Measurements from ENCODE around the gene ADGRL2. TPM values are rescaled to one million over a fixed set of nuclear protein-coding genes. Genes with fewer than 3 reads are reported as not detected.

ADGRL2 gene
- total and polyA plus RNA-seq, 2 experiments from 2014 or later, result 38.2 to 90.3 TPM

DNA sequence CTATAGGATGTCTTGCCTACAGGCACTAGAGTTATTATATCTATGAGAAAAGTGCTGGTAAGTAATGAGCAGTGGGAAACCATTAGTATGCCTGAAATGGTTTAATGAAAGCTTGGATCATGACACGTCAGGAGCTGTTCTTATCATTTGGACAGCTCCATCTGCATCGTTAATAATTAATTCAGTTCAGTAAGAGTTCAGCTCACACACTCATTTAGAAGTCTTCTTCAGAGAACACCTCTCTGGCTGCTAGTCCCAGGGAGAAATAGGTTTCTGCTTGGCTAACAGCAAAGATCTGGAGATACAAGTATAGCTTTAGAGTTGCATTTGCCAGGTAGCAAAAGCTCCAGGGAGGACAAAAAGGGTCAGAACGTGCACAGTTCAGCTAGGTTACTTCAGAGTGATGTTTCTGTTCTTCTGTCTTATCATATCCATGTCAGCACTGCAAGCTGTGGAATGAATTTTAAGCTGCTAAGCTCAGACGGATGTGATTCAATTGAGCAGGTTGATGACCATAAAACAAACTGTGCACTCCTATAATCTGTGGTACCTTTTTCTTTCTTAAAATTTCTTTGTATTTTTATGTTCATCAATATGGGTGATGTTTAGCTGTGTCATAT is 173.6 kb downstream of the ADGRL2 start:
- H3K4me1 Mint-ChIP-seq, result peaks cover 44% of the 10 kb centered on the region
- Histone ChIP-seq H3K27ac (ENCODE audit: low read depth) (no peak overlapping the region), H3F3A (replicated peaks; ENCODE audit: low read depth) (no peaks in the 10 kb centered on the region), H3K4me1 (ENCODE audit: insufficient read depth) (peaks cover 37% of the 10 kb centered on the region), H3K4me3 (no peak overlapping the region), H3K79me2 (replicated peaks; ENCODE audit: insufficient read depth) (no peaks in the 10 kb centered on the region), H3K27me3 (ENCODE audit: insufficient read depth) (no peaks in the 10 kb centered on the region), H2AFZ (no peak overlapping the region), H4K20me1 (replicated peaks; ENCODE audit: insufficient read depth) (no peaks in the 10 kb centered on the region), H3K9me2 (ENCODE audit: insufficient read depth) (no peaks in the 10 kb centered on the region), H3K36me3 (ENCODE audit: insufficient read depth) (0 out of 2 replicates have a peak, but pooled peaks cover 4% of the 10 kb centered on the region), H3K4me2 (no peak overlapping the region)
- DNase-seq (ENCODE audit: low spot score), result no peak
- peaks cover 27% of the 10 kb centered on the region; the same call in 2 of the 3 replicates for H3K36me3 Mint-ChIP-seq (ENCODE audit: low read depth)
- TF ChIP-seq, protein P1, sequence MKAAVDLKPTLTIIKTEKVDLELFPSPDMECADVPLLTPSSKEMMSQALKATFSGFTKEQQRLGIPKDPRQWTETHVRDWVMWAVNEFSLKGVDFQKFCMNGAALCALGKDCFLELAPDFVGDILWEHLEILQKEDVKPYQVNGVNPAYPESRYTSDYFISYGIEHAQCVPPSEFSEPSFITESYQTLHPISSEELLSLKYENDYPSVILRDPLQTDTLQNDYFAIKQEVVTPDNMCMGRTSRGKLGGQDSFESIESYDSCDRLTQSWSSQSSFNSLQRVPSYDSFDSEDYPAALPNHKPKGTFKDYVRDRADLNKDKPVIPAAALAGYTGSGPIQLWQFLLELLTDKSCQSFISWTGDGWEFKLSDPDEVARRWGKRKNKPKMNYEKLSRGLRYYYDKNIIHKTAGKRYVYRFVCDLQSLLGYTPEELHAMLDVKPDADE (IDR thresholded peaks at IDR 0.05), result no peak
- TF ChIP-seq JUNB (IDR thresholded peaks at IDR 0.05; ENCODE audit: unreplicated experiment) (no peak), EZH2 (IDR thresholded peaks at IDR 0.05; ENCODE audit: low read depth, unreplicated experiment) (no peak), ZNF114 (CRISPR knock-in tag; IDR thresholded peaks at IDR 0.05) (no peak), ZNF331 (CRISPR knock-in tag; IDR thresholded peaks at IDR 0.05; ENCODE audit: low read depth) (no peak), STAT1 (IDR thresholded peaks at IDR 0.05; ENCODE audit: unreplicated experiment) (no peak), NANOG (IDR thresholded peaks at IDR 0.05; ENCODE audit: borderline replicate concordance) (no peak), EZH2phosphoT487 (IDR thresholded peaks at IDR 0.05; ENCODE audit: unreplicated experiment) (no peak), POLR2AphosphoS5 (IDR thresholded peaks at IDR 0.05; ENCODE audit: low read depth) (no peak), CREB1 (CRISPR knock-in tag; IDR thresholded peaks at IDR 0.05; ENCODE audit: low read depth) (no peak)
- TF ChIP-seq, protein P2, sequence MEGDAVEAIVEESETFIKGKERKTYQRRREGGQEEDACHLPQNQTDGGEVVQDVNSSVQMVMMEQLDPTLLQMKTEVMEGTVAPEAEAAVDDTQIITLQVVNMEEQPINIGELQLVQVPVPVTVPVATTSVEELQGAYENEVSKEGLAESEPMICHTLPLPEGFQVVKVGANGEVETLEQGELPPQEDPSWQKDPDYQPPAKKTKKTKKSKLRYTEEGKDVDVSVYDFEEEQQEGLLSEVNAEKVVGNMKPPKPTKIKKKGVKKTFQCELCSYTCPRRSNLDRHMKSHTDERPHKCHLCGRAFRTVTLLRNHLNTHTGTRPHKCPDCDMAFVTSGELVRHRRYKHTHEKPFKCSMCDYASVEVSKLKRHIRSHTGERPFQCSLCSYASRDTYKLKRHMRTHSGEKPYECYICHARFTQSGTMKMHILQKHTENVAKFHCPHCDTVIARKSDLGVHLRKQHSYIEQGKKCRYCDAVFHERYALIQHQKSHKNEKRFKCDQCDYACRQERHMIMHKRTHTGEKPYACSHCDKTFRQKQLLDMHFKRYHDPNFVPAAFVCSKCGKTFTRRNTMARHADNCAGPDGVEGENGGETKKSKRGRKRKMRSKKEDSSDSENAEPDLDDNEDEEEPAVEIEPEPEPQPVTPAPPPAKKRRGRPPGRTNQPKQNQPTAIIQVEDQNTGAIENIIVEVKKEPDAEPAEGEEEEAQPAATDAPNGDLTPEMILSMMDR (conservative IDR thresholded peaks at IDR 0.05; ENCODE audit: low read depth in 2 of 2), result no peak
- TF ChIP-seq, protein P3, sequence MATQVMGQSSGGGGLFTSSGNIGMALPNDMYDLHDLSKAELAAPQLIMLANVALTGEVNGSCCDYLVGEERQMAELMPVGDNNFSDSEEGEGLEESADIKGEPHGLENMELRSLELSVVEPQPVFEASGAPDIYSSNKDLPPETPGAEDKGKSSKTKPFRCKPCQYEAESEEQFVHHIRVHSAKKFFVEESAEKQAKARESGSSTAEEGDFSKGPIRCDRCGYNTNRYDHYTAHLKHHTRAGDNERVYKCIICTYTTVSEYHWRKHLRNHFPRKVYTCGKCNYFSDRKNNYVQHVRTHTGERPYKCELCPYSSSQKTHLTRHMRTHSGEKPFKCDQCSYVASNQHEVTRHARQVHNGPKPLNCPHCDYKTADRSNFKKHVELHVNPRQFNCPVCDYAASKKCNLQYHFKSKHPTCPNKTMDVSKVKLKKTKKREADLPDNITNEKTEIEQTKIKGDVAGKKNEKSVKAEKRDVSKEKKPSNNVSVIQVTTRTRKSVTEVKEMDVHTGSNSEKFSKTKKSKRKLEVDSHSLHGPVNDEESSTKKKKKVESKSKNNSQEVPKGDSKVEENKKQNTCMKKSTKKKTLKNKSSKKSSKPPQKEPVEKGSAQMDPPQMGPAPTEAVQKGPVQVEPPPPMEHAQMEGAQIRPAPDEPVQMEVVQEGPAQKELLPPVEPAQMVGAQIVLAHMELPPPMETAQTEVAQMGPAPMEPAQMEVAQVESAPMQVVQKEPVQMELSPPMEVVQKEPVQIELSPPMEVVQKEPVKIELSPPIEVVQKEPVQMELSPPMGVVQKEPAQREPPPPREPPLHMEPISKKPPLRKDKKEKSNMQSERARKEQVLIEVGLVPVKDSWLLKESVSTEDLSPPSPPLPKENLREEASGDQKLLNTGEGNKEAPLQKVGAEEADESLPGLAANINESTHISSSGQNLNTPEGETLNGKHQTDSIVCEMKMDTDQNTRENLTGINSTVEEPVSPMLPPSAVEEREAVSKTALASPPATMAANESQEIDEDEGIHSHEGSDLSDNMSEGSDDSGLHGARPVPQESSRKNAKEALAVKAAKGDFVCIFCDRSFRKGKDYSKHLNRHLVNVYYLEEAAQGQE (IDR thresholded peaks at IDR 0.05; ENCODE audit: unreplicated experiment), result no peak
- TF ChIP-seq, protein P4, sequence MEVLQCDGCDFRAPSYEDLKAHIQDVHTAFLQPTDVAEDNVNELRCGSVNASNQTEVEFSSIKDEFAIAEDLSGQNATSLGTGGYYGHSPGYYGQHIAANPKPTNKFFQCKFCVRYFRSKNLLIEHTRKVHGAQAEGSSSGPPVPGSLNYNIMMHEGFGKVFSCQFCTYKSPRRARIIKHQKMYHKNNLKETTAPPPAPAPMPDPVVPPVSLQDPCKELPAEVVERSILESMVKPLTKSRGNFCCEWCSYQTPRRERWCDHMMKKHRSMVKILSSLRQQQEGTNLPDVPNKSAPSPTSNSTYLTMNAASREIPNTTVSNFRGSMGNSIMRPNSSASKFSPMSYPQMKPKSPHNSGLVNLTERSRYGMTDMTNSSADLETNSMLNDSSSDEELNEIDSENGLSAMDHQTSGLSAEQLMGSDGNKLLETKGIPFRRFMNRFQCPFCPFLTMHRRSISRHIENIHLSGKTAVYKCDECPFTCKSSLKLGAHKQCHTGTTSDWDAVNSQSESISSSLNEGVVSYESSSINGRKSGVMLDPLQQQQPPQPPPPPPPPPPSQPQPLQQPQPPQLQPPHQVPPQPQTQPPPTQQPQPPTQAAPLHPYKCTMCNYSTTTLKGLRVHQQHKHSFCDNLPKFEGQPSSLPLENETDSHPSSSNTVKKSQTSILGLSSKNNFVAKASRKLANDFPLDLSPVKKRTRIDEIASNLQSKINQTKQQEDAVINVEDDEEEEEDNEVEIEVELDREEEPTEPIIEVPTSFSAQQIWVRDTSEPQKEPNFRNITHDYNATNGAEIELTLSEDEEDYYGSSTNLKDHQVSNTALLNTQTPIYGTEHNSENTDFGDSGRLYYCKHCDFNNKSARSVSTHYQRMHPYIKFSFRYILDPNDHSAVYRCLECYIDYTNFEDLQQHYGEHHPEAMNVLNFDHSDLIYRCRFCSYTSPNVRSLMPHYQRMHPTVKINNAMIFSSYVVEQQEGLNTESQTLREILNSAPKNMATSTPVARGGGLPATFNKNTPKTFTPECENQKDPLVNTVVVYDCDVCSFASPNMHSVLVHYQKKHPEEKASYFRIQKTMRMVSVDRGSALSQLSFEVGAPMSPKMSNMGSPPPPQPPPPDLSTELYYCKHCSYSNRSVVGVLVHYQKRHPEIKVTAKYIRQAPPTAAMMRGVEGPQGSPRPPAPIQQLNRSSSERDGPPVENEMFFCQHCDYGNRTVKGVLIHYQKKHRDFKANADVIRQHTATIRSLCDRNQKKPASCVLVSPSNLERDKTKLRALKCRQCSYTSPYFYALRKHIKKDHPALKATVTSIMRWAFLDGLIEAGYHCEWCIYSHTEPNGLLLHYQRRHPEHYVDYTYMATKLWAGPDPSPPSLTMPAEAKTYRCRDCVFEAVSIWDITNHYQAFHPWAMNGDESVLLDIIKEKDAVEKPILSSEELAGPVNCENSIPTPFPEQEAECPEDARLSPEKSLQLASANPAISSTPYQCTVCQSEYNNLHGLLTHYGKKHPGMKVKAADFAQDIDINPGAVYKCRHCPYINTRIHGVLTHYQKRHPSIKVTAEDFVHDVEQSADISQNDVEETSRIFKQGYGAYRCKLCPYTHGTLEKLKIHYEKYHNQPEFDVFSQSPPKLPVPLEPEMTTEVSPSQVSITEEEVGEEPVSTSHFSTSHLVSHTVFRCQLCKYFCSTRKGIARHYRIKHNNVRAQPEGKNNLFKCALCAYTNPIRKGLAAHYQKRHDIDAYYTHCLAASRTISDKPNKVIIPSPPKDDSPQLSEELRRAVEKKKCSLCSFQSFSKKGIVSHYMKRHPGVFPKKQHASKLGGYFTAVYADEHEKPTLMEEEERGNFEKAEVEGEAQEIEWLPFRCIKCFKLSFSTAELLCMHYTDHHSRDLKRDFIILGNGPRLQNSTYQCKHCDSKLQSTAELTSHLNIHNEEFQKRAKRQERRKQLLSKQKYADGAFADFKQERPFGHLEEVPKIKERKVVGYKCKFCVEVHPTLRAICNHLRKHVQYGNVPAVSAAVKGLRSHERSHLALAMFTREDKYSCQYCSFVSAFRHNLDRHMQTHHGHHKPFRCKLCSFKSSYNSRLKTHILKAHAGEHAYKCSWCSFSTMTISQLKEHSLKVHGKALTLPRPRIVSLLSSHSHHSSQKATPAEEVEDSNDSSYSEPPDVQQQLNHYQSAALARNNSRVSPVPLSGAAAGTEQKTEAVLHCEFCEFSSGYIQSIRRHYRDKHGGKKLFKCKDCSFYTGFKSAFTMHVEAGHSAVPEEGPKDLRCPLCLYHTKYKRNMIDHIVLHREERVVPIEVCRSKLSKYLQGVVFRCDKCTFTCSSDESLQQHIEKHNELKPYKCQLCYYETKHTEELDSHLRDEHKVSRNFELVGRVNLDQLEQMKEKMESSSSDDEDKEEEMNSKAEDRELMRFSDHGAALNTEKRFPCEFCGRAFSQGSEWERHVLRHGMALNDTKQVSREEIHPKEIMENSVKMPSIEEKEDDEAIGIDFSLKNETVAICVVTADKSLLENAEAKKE (CRISPR knock-in tag; IDR thresholded peaks at IDR 0.05), result no peak
- no peak for ATAC-seq
- H3K4me3 Mint-ChIP-seq, result no peak overlapping the region
- no peaks in the 10 kb centered on the region for H3K9me3 Mint-ChIP-seq
- no peak overlapping the region for H3K27ac Mint-ChIP-seq
- H3K27me3 Mint-ChIP-seq (ENCODE audit: insufficient read depth, low read depth, poor library complexity), result no peaks in the 10 kb centered on the region
